GM18867 (cell line): ENCODE data around the gene PCDHGA3.
"Not testable (repeated sequence)": the region's sequence is repeated elsewhere in the genome, so short reads cannot be mapped to it uniquely, and the experiment has no call there.

Source experiments
- ATAC-seq: cut with Tn5 transposase; IDR thresholded peaks from one replicate; pipeline ENCODE4 v1.9.1; 2021; ENCODE audit warnings: mild to moderate bottlenecking, moderate library complexity; ENCODE audit not compliant: unreplicated experiment

PCDHGA3 gene

GRCh38 chr5:141382469-141383294 is 39.1 kb downstream of the PCDHGA3 start, which contains the start of gene PCDHGA7:
PCDHGA7 (plus strand) TSS chr5:141382742; CDS start chr5:141382900, 158 bp downstream.
- no peak for ATAC-seq

GRCh38 chr5:141383345-141383744 is 39.7 kb downstream of the PCDHGA3 start:
- no peak for ATAC-seq

- ATAC-seq = no peak
These were observed 41.0 kb downstream of the PCDHGA3 start for GRCh38 chr5:141384471-141385267.

GRCh38 chr5:141387557-141388311 is 44.1 kb downstream of the PCDHGA3 start, which contains the start of gene PCDHGB4:
PCDHGB4 (plus strand) TSS chr5:141387698; CDS start chr5:141387885, 187 bp downstream.
- peak; percentile 71 for ATAC-seq

- ATAC-seq = no peak
These were observed 45.0 kb downstream of the PCDHGA3 start for GRCh38 chr5:141388661-141389060.

- ATAC-seq = no peak
These were observed 45.8 kb downstream of the PCDHGA3 start for GRCh38 chr5:141389153-141390042.

- no peak for ATAC-seq
These were observed 49.0 kb downstream of the PCDHGA3 start, which contains the start of gene PCDHGA8 for GRCh38 chr5:141392429-141393198. PCDHGA8 (plus strand) TSS chr5:141392633; CDS start chr5:141392814, 181 bp downstream.

GRCh38 chr5:141393267-141393666 is 49.6 kb downstream of the PCDHGA3 start:
- ATAC-seq = no peak

GRCh38 chr5:141394401-141395187 is 51.0 kb downstream of the PCDHGA3 start:
- ATAC-seq = not testable (repeated sequence)
